Gastrocnemius medialis (tissue), 4 donors: ENCODE data around the gene PEDS1. TPM values are rescaled to one million over a fixed set of nuclear protein-coding genes. Genes with fewer than 3 reads are reported as not detected.
"Not testable (repeated sequence)": the region's sequence is repeated elsewhere in the genome, so short reads cannot be mapped to it uniquely, and the experiment has no call there.

Experiments used
- ATAC-seq, 2 donors: fragments of 150-250 bp; one replicate each; pipeline ENCODE4 v1.9.1; 2016
- DNase-seq, 2 donors: peaks; one replicate each; pipeline ENCODE4 v3.0.0-alpha.2; 2019
- H3K27ac ChIP-seq, 4 donors: fragments of 200-600 bp; sonication (generic); 1 replicate in 1 of 4; 2 replicates in 3 of 4; pipeline ENCODE4 v1.5.1; 2016 to 2018; ENCODE audit warnings: mild to moderate bottlenecking in 2 of 4, moderate library complexity in 1 of 4
- H3K27me3 ChIP-seq, 3 donors: fragments of 200-600 bp; sonication (generic) in 2 of 3; 1 replicate in 1 of 3; 2 replicates in 2 of 3; pipeline versions ENCODE4 v1.5.1 to v1.6.0; 2016 to 2019; ENCODE audit warnings: mild to moderate bottlenecking in 1 of 3, moderate library complexity in 1 of 3
- H3K36me3 ChIP-seq, 2 donors: fragments of 200-600 bp; sonication (generic) in 1 of 2; one replicate each; pipeline ENCODE4 v1.5.1; 2017 to 2018
- H3K4me1 ChIP-seq, 2 donors: fragments of 200-600 bp; sonication (generic) in 1 of 2; one replicate each; pipeline ENCODE4 v1.5.1; 2016 to 2017; ENCODE audit warnings: mild to moderate bottlenecking in 2 of 2
- H3K4me3 ChIP-seq, 4 donors: fragments of 200-600 bp; sonication (generic) in 3 of 4; 1 replicate in 1 of 4; 2 replicates in 3 of 4; pipeline ENCODE4 v1.5.1; 2016 to 2019; ENCODE audit warnings: mild to moderate bottlenecking in 2 of 4
- H3K9me3 ChIP-seq, 3 donors: fragments of 200-600 bp; sonication (generic) in 2 of 3; 1 replicate in 1 of 3; 2 replicates in 2 of 3; pipeline ENCODE4 v1.5.1; 2016 to 2019
- CTCF ChIP-seq, 5 experiments: fragments of 450-650 bp in 3 of 5; fragments of 200-600 bp in 2 of 5; sonication (generic) in 2 of 5; IDR thresholded peaks in 4 of 5; conservative IDR thresholded peaks in 1 of 5; 1 replicate in 4 of 5; 2 replicates in 1 of 5; pipeline ENCODE4 v1.5.1; 2016 to 2019; ENCODE audit warnings: antibody characterized with exemption in 5 of 5, mild to moderate bottlenecking in 3 of 5, moderate library complexity in 3 of 5
- POLR2A ChIP-seq, 2 donors: fragments of 450-650 bp; IDR thresholded peaks; one replicate each; pipeline ENCODE4 v1.6.1; 2017; ENCODE audit warnings: antibody characterized with exemption in 2 of 2, mild to moderate bottlenecking in 2 of 2, moderate library complexity in 2 of 2
- in situ Hi-C, 4 donors: fragments of 200-750 bp; cut with MboI; loops; one replicate each; pipeline versions ENCODE4 v1.15.0 to v1.8.0; 2017; ENCODE audit warnings: low sequenced_read_pairs in 4 of 4
- intact Hi-C: fragments of 100-400 bp; cut with DNase I; formaldehyde crosslinking; loops from one replicate; pipeline ENCODE4 v1.15.1; 2023; ENCODE audit warnings: low total_unique reads
- total RNA-seq, 4 donors: library from RNA; depleted of rRNA; stranded (reverse); fragments of >200 nt; gene quantifications; one replicate each; pipeline versions ENCODE4 v1.1.0 to v1.2.3, GENCODE V29; 2016

The PEDS1 gene
- total RNA-seq, 4 donors from 2014 or later: 33.2 to 77.9 (median 38.2) TPM

GRCh38 chr20:50107796-50108331 is 45.7 kb downstream of the PEDS1 start:
- Histone ChIP-seq H3K27me3 (no peaks in the 10 kb centered on the region), H3K4me1 (peaks cover 74 to 75% of the 10 kb centered on the region in 2 donors), H3K36me3 (no peaks in the 10 kb centered on the region), H3K27ac (peak overlapping the region; percentile 71 to 99 (median 96)), H3K4me3 (no peak overlapping the region), H3K9me3 (no peaks in the 10 kb centered on the region)
- DNase-seq (peak; percentile 20 to 49), ATAC-seq (peak; percentile 17 to 35)
- TF ChIP-seq CTCF (IDR thresholded peaks at IDR 0.05 in 4 of 5, conservative IDR thresholded peaks at IDR 0.05 in 1 of 5) (no peak), POLR2A (IDR thresholded peaks at IDR 0.05) (no peak)
- intact Hi-C loops: no loop called here
- in situ Hi-C loops: no loop called here

GRCh38 chr20:50107086-50107660 is 46.4 kb downstream of the PEDS1 start:
- TF ChIP-seq POLR2A (IDR thresholded peaks at IDR 0.05): no peak
- TF ChIP-seq CTCF (IDR thresholded peaks at IDR 0.05 in 4 of 5, conservative IDR thresholded peaks at IDR 0.05 in 1 of 5): no peak
- ATAC-seq (no peak), DNase-seq (no peak)
- Histone ChIP-seq H3K36me3 (no peaks in the 10 kb centered on the region), H3K4me1 (peaks cover 80 to 81% of the 10 kb centered on the region in 2 donors), H3K27me3 (no peaks in the 10 kb centered on the region), H3K27ac (peak overlapping the region; percentile 71 to 99 (median 96)), H3K9me3 (no peaks in the 10 kb centered on the region), H3K4me3 (no peak overlapping the region)
- intact Hi-C loops (no loop called here), in situ Hi-C loops (no loop called here)

GRCh38 chr20:50106669-50107068 is 46.9 kb downstream of the PEDS1 start:
- in situ Hi-C loops, DNase-seq, H3K27me3 ChIP-seq, ATAC-seq, H3K9me3 ChIP-seq, H3K36me3 ChIP-seq, H3K4me3 ChIP-seq, intact Hi-C loops: not testable (repeated sequence)
- H3K4me1 ChIP-seq: peaks cover 80 to 82% of the 10 kb centered on the region in 2 donors
- peak overlapping the region; percentile 71 to 99 (median 96) for H3K27ac ChIP-seq

Other genes starting within 250 kb of the PEDS1 start
- 10 to 100 TPM in 2 of 4 donors, 1 to 10 TPM in 2; 7.7 to 10.7 (median 9.7) TPM for gene SPATA2, start 238.2 kb downstream of the PEDS1 start, total RNA-seq
- 100 to 1,000 TPM; 133 to 216 (median 172) TPM for gene RNF114, start 217.3 kb downstream of the PEDS1 start, total RNA-seq
- 1 to 10 TPM in 3 of 4 donors, under 1 TPM in 1; 0.61 to 3.5 (median 1.3) TPM for gene SNAI1, start 170.7 kb downstream of the PEDS1 start, total RNA-seq
- gene UBE2V1, start 40.6 kb downstream of the PEDS1 start, total RNA-seq: 10 to 100 TPM; 37.6 to 58.5 (median 46.9) TPM
- 100 to 1,000 TPM; 219 to 434 (median 321) TPM for gene CEBPB, start 37.1 kb upstream of the PEDS1 start, total RNA-seq